BLaER1 treated with 17β-estradiol and CSF1 and Interleukin-3, amounts not matched to agents 10 nM and 100 nM (cell line): ENCODE results near the gene FAH.

ENCODE experiments used
- H3K27ac ChIP-seq, 11 experiments: shearing (Covaris generic); formaldehyde crosslinking; 2 replicates each; pipeline ENCODE4 v1.8.1; 2022
- H3K27me3 ChIP-seq, 11 experiments: shearing (Covaris generic); formaldehyde crosslinking; 2 replicates each; pipeline ENCODE4 v1.8.1; 2022
- H3K36me3 ChIP-seq, 11 experiments: shearing (Covaris generic); formaldehyde crosslinking; 2 replicates each; pipeline ENCODE4 v1.8.1; 2022
- H3K4me1 ChIP-seq, 10 experiments: shearing (Covaris generic); formaldehyde crosslinking; 2 replicates each; pipeline ENCODE4 v1.8.1; 2022
- H3K4me2 ChIP-seq, 11 experiments: shearing (Covaris generic); formaldehyde crosslinking; 2 replicates each; pipeline ENCODE4 v1.8.1; 2022
- H3K4me3 ChIP-seq, 10 experiments: shearing (Covaris generic); formaldehyde crosslinking; 2 replicates each; pipeline ENCODE4 v1.8.1; 2022
- H3K9ac ChIP-seq, 11 experiments: shearing (Covaris generic); formaldehyde crosslinking; 2 replicates each; pipeline ENCODE4 v1.8.1; 2022
- H3K9me3 ChIP-seq, 11 experiments: shearing (Covaris generic); formaldehyde crosslinking; replicated peaks in 1 of 11; 2 replicates each; pipeline ENCODE4 v1.8.1; 2022
- H4K20me1 ChIP-seq, 11 experiments: shearing (Covaris generic); formaldehyde crosslinking; 2 replicates each; pipeline ENCODE4 v1.8.1; 2022
- Cebpa-rat ChIP-seq, 11 experiments: shearing (Covaris generic); IDR thresholded peaks; 2 replicates each; pipeline ENCODE4 v1.8.1; 2022

Gene FAH

GRCh38 chr15:80161468-80162016, 8.7 kb downstream of the FAH start:
- H3K9ac ChIP-seq, result peak overlapping the region in 4 of 11 experiments; percentile 63 to 74 (median 72); a peak in 5 of 22 replicates
- H3K36me3 ChIP-seq, result peaks cover 14 to 45% (median 35%) of the 10 kb centered on the region in 11 experiments; a peak in 21 of 22 replicates
- peak overlapping the region in 10 of 11 experiments; percentile 63 to 93 (median 82); a peak in 16 of 22 replicates for H3K4me2 ChIP-seq
- H3K27ac ChIP-seq, result peak overlapping the region in 10 of 11 experiments; percentile 74 to 93 (median 86); a peak in 20 of 22 replicates
- no peak for TF ChIP-seq Cebpa-rat (IDR thresholded peaks at IDR 0.05)
- no peaks in the 10 kb centered on the region; a peak in 1 of 22 replicates for H3K9me3 ChIP-seq
- peaks cover 40 to 67% (median 60%) of the 10 kb centered on the region in 10 experiments for H3K4me1 ChIP-seq
- no peak overlapping the region for H3K4me3 ChIP-seq
- H4K20me1 ChIP-seq, result no peaks in the 10 kb centered on the region
- no peaks in the 10 kb centered on the region for H3K27me3 ChIP-seq

GRCh38 chr15:80162059-80162554, 9.3 kb downstream of the FAH start:
- Histone ChIP-seq H3K4me2 (peak overlapping the region in 5 of 11 experiments; percentile 81 to 93 (median 91); a peak in 6 of 22 replicates), H3K27ac (peak overlapping the region in 8 of 11 experiments; percentile 80 to 93 (median 88); a peak in 9 of 22 replicates), H4K20me1 (no peaks in the 10 kb centered on the region), H3K9me3 (no peaks in the 10 kb centered on the region; a peak in 1 of 22 replicates), H3K9ac (no peak overlapping the region), H3K4me1 (peaks cover 37 to 63% (median 55%) of the 10 kb centered on the region in 10 experiments), H3K27me3 (no peaks in the 10 kb centered on the region), H3K4me3 (no peak overlapping the region), H3K36me3 (peaks cover 14 to 45% (median 35%) of the 10 kb centered on the region in 11 experiments; a peak in 21 of 22 replicates)
- no peak for TF ChIP-seq Cebpa-rat (IDR thresholded peaks at IDR 0.05)

- H3K9me3 ChIP-seq, result no peaks in the 10 kb centered on the region; a peak in 1 of 22 replicates
These were observed 10.4 kb downstream of the FAH start for GRCh38 chr15:80163217-80163616.

GRCh38 chr15:80163897-80164296, 11.1 kb downstream of the FAH start:
- Histone ChIP-seq H3K36me3 (peaks cover 19 to 53% (median 36%) of the 10 kb centered on the region in 11 experiments; a peak in 21 of 22 replicates), H3K27me3 (no peaks in the 10 kb centered on the region), H3K4me2 (peak overlapping the region in 2 of 11 experiments; percentile 9 to 25; a peak in 4 of 22 replicates), H3K4me3 (no peak overlapping the region), H3K27ac (no peak overlapping the region), H4K20me1 (no peaks in the 10 kb centered on the region), H3K4me1 (peaks cover 28 to 46% (median 39%) of the 10 kb centered on the region in 10 experiments), H3K9me3 (no peaks in the 10 kb centered on the region; a peak in 1 of 22 replicates), H3K9ac (no peak overlapping the region)
- no peak for TF ChIP-seq Cebpa-rat (IDR thresholded peaks at IDR 0.05)

More at GRCh38 chr15:80163217-80163616, 10.4 kb downstream of the FAH start:
- no peak for TF ChIP-seq Cebpa-rat (IDR thresholded peaks at IDR 0.05)
- Histone ChIP-seq H3K27me3 (no peaks in the 10 kb centered on the region), H3K4me3 (no peak overlapping the region), H3K9ac (no peak overlapping the region), H4K20me1 (no peaks in the 10 kb centered on the region), H3K4me2 (no peak overlapping the region), H3K4me1 (peaks cover 34 to 53% (median 45%) of the 10 kb centered on the region in 10 experiments), H3K36me3 (peaks cover 19 to 51% (median 35%) of the 10 kb centered on the region in 11 experiments; a peak in 21 of 22 replicates), H3K27ac (peak overlapping the region in 2 of 11 experiments; percentile 37 to 89; a peak in 2 of 22 replicates)

- Histone ChIP-seq H3K9me3 (no peaks in the 10 kb centered on the region; a peak in 1 of 22 replicates), H3K4me1 (peaks cover 0 to 11% (median 9%) of the 10 kb centered on the region in 10 experiments; a peak in 13 of 20 replicates), H3K36me3 (peaks cover 7 to 47% (median 14%) of the 10 kb centered on the region in 11 experiments; a peak in 21 of 22 replicates), H3K27ac (no peak overlapping the region), H3K9ac (no peak overlapping the region), H3K4me3 (no peak overlapping the region), H3K4me2 (no peak overlapping the region), H4K20me1 (no peaks in the 10 kb centered on the region), H3K27me3 (no peaks in the 10 kb centered on the region)
- no peak for TF ChIP-seq Cebpa-rat (IDR thresholded peaks at IDR 0.05)
These were observed 15.1 kb downstream of the FAH start for GRCh38 chr15:80167936-80168335.

GRCh38 chr15:80168421-80168820, 15.6 kb downstream of the FAH start:
- no peak overlapping the region for H3K4me2 ChIP-seq
- H3K4me1 ChIP-seq, result peaks cover 0 to 15% (median 9%) of the 10 kb centered on the region in 10 experiments; a peak in 13 of 20 replicates
- H3K27ac ChIP-seq, result no peak overlapping the region
- no peak overlapping the region for H3K9ac ChIP-seq
- H3K27me3 ChIP-seq, result no peaks in the 10 kb centered on the region
- no peak overlapping the region for H3K4me3 ChIP-seq
- no peak for TF ChIP-seq Cebpa-rat (IDR thresholded peaks at IDR 0.05)
- peaks cover 2 to 42% (median 9%) of the 10 kb centered on the region in 11 experiments; a peak in 18 of 22 replicates for H3K36me3 ChIP-seq
- no peaks in the 10 kb centered on the region for H3K9me3 ChIP-seq
- H4K20me1 ChIP-seq, result peaks cover 0 to under 1% (median 0%) of the 10 kb centered on the region in 11 experiments; a peak in 1 of 22 replicates

- Histone ChIP-seq H3K27me3 (no peaks in the 10 kb centered on the region), H3K4me3 (no peak overlapping the region), H3K4me2 (no peak overlapping the region), H4K20me1 (peaks cover 0 to 6% (median 0%) of the 10 kb centered on the region in 11 experiments; a peak in 1 of 22 replicates), H3K9me3 (no peaks in the 10 kb centered on the region), H3K36me3 (peaks cover 0 to 48% (median 8%) of the 10 kb centered on the region in 11 experiments; a peak in 14 of 22 replicates), H3K4me1 (peaks cover 0 to 6% (median 0%) of the 10 kb centered on the region in 10 experiments; a peak in 2 of 20 replicates), H3K27ac (no peak overlapping the region), H3K9ac (no peak overlapping the region)
- TF ChIP-seq Cebpa-rat (IDR thresholded peaks at IDR 0.05), result no peak
These were observed 17.1 kb downstream of the FAH start for GRCh38 chr15:80169768-80170357.

- no peak overlapping the region for H3K27ac ChIP-seq
- no peaks in the 10 kb centered on the region for H3K9me3 ChIP-seq
- peaks cover 0 to 6% (median 0%) of the 10 kb centered on the region in 10 experiments; a peak in 2 of 20 replicates for H3K4me1 ChIP-seq
- H3K4me3 ChIP-seq, result no peak overlapping the region
- H3K27me3 ChIP-seq, result no peaks in the 10 kb centered on the region
- H3K4me2 ChIP-seq, result no peak overlapping the region
- H3K9ac ChIP-seq, result no peak overlapping the region
- H3K36me3 ChIP-seq, result peaks cover 0 to 55% (median 14%) of the 10 kb centered on the region in 11 experiments; a peak in 15 of 22 replicates
- H4K20me1 ChIP-seq, result peaks cover 0 to 6% (median 0%) of the 10 kb centered on the region in 11 experiments; a peak in 1 of 22 replicates
- no peak for TF ChIP-seq Cebpa-rat (IDR thresholded peaks at IDR 0.05)
These were observed 17.8 kb downstream of the FAH start for GRCh38 chr15:80170596-80170995.

GRCh38 chr15:80171787-80172186, 19.0 kb downstream of the FAH start:
- Histone ChIP-seq H3K4me2 (no peak overlapping the region), H3K27me3 (no peaks in the 10 kb centered on the region), H4K20me1 (peaks cover 0 to 6% (median 0%) of the 10 kb centered on the region in 11 experiments; a peak in 1 of 22 replicates), H3K9ac (no peak overlapping the region), H3K4me1 (peaks cover 0 to 6% (median 2%) of the 10 kb centered on the region in 10 experiments; a peak in 5 of 20 replicates), H3K36me3 (peaks cover 0 to 63% (median 19%) of the 10 kb centered on the region in 11 experiments; a peak in 15 of 22 replicates), H3K27ac (0 out of 22 replicates have a peak overlapping the region, but pooled peaks of 1 of the 11 experiments have one; percentile 6), H3K9me3 (no peaks in the 10 kb centered on the region), H3K4me3 (no peak overlapping the region)
- TF ChIP-seq Cebpa-rat (IDR thresholded peaks at IDR 0.05), result no peak
